ENCODE results near the gene MAPK6. TPM values are rescaled to one million over a fixed set of nuclear protein-coding genes. Genes with fewer than 3 reads are reported as not detected.

MAPK6 gene
- total RNA-seq, 1 donor from 2014 or later = 77.8 TPM

- H3K27me3 Mint-ChIP-seq (ENCODE audit: low read depth) = no peaks in the 10 kb centered on the region
- H3K27ac Mint-ChIP-seq (ENCODE audit: unreplicated experiment) = no peak overlapping the region
These were observed 82.7 kb downstream of the MAPK6 start for GRCh38 chr15:52101542-52102323.

GRCh38 chr15:52102463-52102862, 83.4 kb downstream of the MAPK6 start:
- Mint-ChIP-seq H3K9me3 (no peaks in the 10 kb centered on the region), H3K4me3 (no peak overlapping the region), H3K36me3 (ENCODE audit: low read depth) (peaks cover 2% of the 10 kb centered on the region), H3K4me1 (peaks cover 10% of the 10 kb centered on the region), H3K27me3 (ENCODE audit: low read depth) (no peaks in the 10 kb centered on the region), H3K27ac (ENCODE audit: unreplicated experiment) (peak overlapping the region; percentile 22)
- TF ChIP-seq CTCF (conservative IDR thresholded peaks at IDR 0.05) = no peak
- no peak for DNase-seq (ENCODE audit: low read depth, low spot score)

More at GRCh38 chr15:52101542-52102323, 82.7 kb downstream of the MAPK6 start:
- no peak for DNase-seq (ENCODE audit: low read depth, low spot score)
- peaks cover 2% of the 10 kb centered on the region for H3K36me3 Mint-ChIP-seq (ENCODE audit: low read depth)
- H3K4me3 Mint-ChIP-seq = no peak overlapping the region
- no peaks in the 10 kb centered on the region for H3K9me3 Mint-ChIP-seq
- H3K4me1 Mint-ChIP-seq = peaks cover 10% of the 10 kb centered on the region
- TF ChIP-seq CTCF (conservative IDR thresholded peaks at IDR 0.05) = no peak

GRCh38 chr15:52103217-52104207, 84.5 kb downstream of the MAPK6 start:
- Mint-ChIP-seq H3K27ac (ENCODE audit: unreplicated experiment) (no peak overlapping the region), H3K9me3 (no peaks in the 10 kb centered on the region), H3K27me3 (ENCODE audit: low read depth) (no peaks in the 10 kb centered on the region), H3K36me3 (ENCODE audit: low read depth) (peaks cover 2% of the 10 kb centered on the region), H3K4me3 (no peak overlapping the region), H3K4me1 (peaks cover 10% of the 10 kb centered on the region)
- no peak for TF ChIP-seq CTCF (conservative IDR thresholded peaks at IDR 0.05)
- no peak for DNase-seq (ENCODE audit: low read depth, low spot score)

- Mint-ChIP-seq H3K9me3 (no peaks in the 10 kb centered on the region), H3K27me3 (ENCODE audit: low read depth) (peaks cover 2% of the 10 kb centered on the region), H3K27ac (ENCODE audit: unreplicated experiment) (no peak overlapping the region), H3K4me1 (peaks cover 10% of the 10 kb centered on the region), H3K4me3 (no peak overlapping the region), H3K36me3 (ENCODE audit: low read depth) (peaks cover 2% of the 10 kb centered on the region)
- TF ChIP-seq CTCF (conservative IDR thresholded peaks at IDR 0.05) = no peak
- no peak for DNase-seq (ENCODE audit: low read depth, low spot score)
These were observed 85.5 kb downstream of the MAPK6 start for GRCh38 chr15:52104532-52105004.

- TF ChIP-seq CTCF (conservative IDR thresholded peaks at IDR 0.05) = no peak
- Mint-ChIP-seq H3K36me3 (ENCODE audit: low read depth) (peaks cover 2% of the 10 kb centered on the region), H3K27ac (ENCODE audit: unreplicated experiment) (no peak overlapping the region), H3K4me1 (peaks cover 10% of the 10 kb centered on the region), H3K27me3 (ENCODE audit: low read depth) (peaks cover 4% of the 10 kb centered on the region), H3K4me3 (no peak overlapping the region), H3K9me3 (no peaks in the 10 kb centered on the region)
- DNase-seq (ENCODE audit: low read depth, low spot score) = no peak
These were observed 86.8 kb downstream of the MAPK6 start for GRCh38 chr15:52105846-52106245.
